HepG2 (cell line): ENCODE results near the gene CD320. TPM values are rescaled to one million over a fixed set of nuclear protein-coding genes. Genes with fewer than 3 reads are reported as not detected.

Source experiments
- ATF7-NPFF ChIP-seq: sonication (generic); formaldehyde crosslinking; IDR thresholded peaks from 2 replicates; pipeline ENCODE4 v1.8.1; 2023; ENCODE audit warnings: mild to moderate bottlenecking, low read depth, missing genetic modification reagents, moderate library complexity
- ETV5 ChIP-seq: IDR thresholded peaks from 2 replicates; pipeline ENCODE4 v1.6.1; 2018; ENCODE audit warnings: missing biosample characterization, missing genetic modification reagents, inconsistent platforms, borderline replicate concordance
- GLI4 ChIP-seq: sonication (generic); formaldehyde crosslinking; IDR thresholded peaks from 2 replicates; pipeline ENCODE4 v1.5.1; 2020; ENCODE audit warnings: missing genetic modification reagents, mild to moderate bottlenecking, moderate library complexity, borderline replicate concordance
- HOXA5 ChIP-seq: sonication (generic); formaldehyde crosslinking; IDR thresholded peaks from 2 replicates; pipeline ENCODE4 v1.4.0; 2020; ENCODE audit warnings: missing genetic modification reagents
- MXD1 ChIP-seq: sonication (generic); formaldehyde crosslinking; IDR thresholded peaks from 2 replicates; pipeline ENCODE4 v1.4.0; 2020; ENCODE audit warnings: mild to moderate bottlenecking, missing genetic modification reagents
- NFRKB ChIP-seq: fragments of 450-650 bp; IDR thresholded peaks from 2 replicates; pipeline ENCODE4 v1.6.1; 2017
- SOX5 ChIP-seq: IDR thresholded peaks from 2 replicates; pipeline ENCODE4 v1.6.1; 2016; ENCODE audit warnings: borderline replicate concordance
- ZBTB40 ChIP-seq, 2 experiments: fragments of 450-650 bp in 1 of 2; sonication (generic) in 1 of 2; formaldehyde crosslinking in 1 of 2; IDR thresholded peaks; 2 replicates each; pipeline versions ENCODE4 v1.6.1 to v1.8.0; 2016 to 2022; ENCODE audit warnings: antibody characterized with exemption in 1 of 2, mild to moderate bottlenecking in 1 of 2, missing genetic modification reagents in 1 of 2
- ZMAT3 ChIP-seq: sonication (generic); formaldehyde crosslinking; conservative IDR thresholded peaks from 2 replicates; pipeline ENCODE4 v1.7.0; 2021; ENCODE audit warnings: missing genetic modification reagents
- ZNF10 ChIP-seq: sonication (generic); formaldehyde crosslinking; IDR thresholded peaks from 2 replicates; pipeline ENCODE4 v1.4.0; 2020; ENCODE audit warnings: mild to moderate bottlenecking, low read depth, missing genetic modification reagents, borderline replicate concordance
- ZNF343 ChIP-seq: sonication (generic); formaldehyde crosslinking; IDR thresholded peaks from 2 replicates; pipeline ENCODE4 v1.4.0; 2020; ENCODE audit warnings: mild to moderate bottlenecking, missing genetic modification reagents
- ZNF552 ChIP-seq: sonication (generic); formaldehyde crosslinking; IDR thresholded peaks from 2 replicates; pipeline ENCODE4 v1.9.0; 2022; ENCODE audit warnings: missing genetic modification reagents, mild to moderate bottlenecking, borderline replicate concordance
- ZNF687 ChIP-seq: sonication (generic); formaldehyde crosslinking; IDR thresholded peaks from 2 replicates; pipeline ENCODE4 v1.5.1; 2020; ENCODE audit warnings: mild to moderate bottlenecking, missing genetic modification reagents, moderate library complexity
- ZNF879 ChIP-seq: sonication (generic); formaldehyde crosslinking; IDR thresholded peaks from 2 replicates; pipeline ENCODE4 v1.8.1; 2023; ENCODE audit warnings: missing genetic modification reagents
- polyA plus RNA-seq, 8 experiments: library from polyadenylated mRNA; depleted of rRNA in 3 of 8; stranded (reverse) in 7 of 8; unstranded in 1 of 8; fragments of >200 nt; fragmentation: Illumina TruSeq in 4 of 8; extraction: Trizol in 4 of 8; gene quantifications; 2 replicates each; pipeline versions ENCODE4 v1.2.1 to v1.2.3, GENCODE V29; 2011 to 2016; ENCODE audit warnings: low read depth in 4 of 8, missing spikeins in 1 of 8, mixed read lengths in 1 of 8; ENCODE audit not compliant: insufficient read depth in 1 of 8
- total RNA-seq, 5 experiments: library from RNA; depleted of rRNA; stranded (reverse); fragments of >200 nt; fragmentation: Illumina TruSeq; extraction: Trizol; gene quantifications; 2 replicates each; pipeline ENCODE4 v1.2.3, GENCODE V29; 2016; ENCODE audit warnings: low read depth in 1 of 5

Gene CD320
- total and polyA plus RNA-seq, 2 of the 13 experiments (the other 11 are each of a cell fraction or from before 2014, with no cell fraction given), result 83.1 to 99.9 TPM

GRCh38 chr19:8321067-8321985, 13.2 kb upstream of the CD320 start, which contains the start of the genes NDUFA7 and RPS28 (continued):
- TF ChIP-seq ZNF687 (CRISPR knock-in tag) (peak; percentile 72), ZNF10 (no peak), ZNF343 (CRISPR knock-in tag) (peak; percentile 77; the same call in 1 of the 2 replicates), GLI4 (no peak), HOXA5 (CRISPR knock-in tag) (peak; percentile 39; the same call in 1 of the 2 replicates), ETV5 (CRISPR knock-in tag) (peak; percentile 30; the same call in 1 of the 2 replicates), ZNF879 (CRISPR knock-in tag) (peak; percentile 69; the same call in 1 of the 2 replicates), MXD1 (CRISPR knock-in tag) (peak; percentile 51; the same call in 1 of the 2 replicates), NFRKB (peak; percentile 67; the same call in 1 of the 2 replicates), ATF7-NPFF (CRISPR knock-in tag) (no peak; the same call in 1 of the 2 replicates), ZNF552 (peak; percentile 90), ZBTB40 (IDR thresholded peaks at IDR 0.05) (no peak), ZBTB40 (CRISPR knock-in tag; IDR thresholded peaks at IDR 0.05) (peak; percentile 85), ZMAT3 (peak; percentile 85), SOX5 (CRISPR knock-in tag) (0 out of 2 replicates have a peak, but pooled peaks have one; percentile 21)
